HL-60/S4 treated with retinoic acid at 250 ng/mL for 4 days and 3 days (cell line): ENCODE data around the gene TBCD.

ENCODE experiments used
- in situ Hi-C: fragments of 300-500 bp; cut with MboI; formaldehyde crosslinking; loops from 2 replicates; pipeline ENCODE4 v1.7.0; 2022; ENCODE audit warnings: low sequenced_read_pairs

TBCD gene

GRCh38 chr17:82882715-82883418, 131.0 kb downstream of the TBCD start:
- in situ Hi-C loops = no loop called here

- in situ Hi-C loops = no loop called here
Measured at GRCh38 chr17:82883419-82884031, 131.7 kb downstream of the TBCD start.

DNA sequence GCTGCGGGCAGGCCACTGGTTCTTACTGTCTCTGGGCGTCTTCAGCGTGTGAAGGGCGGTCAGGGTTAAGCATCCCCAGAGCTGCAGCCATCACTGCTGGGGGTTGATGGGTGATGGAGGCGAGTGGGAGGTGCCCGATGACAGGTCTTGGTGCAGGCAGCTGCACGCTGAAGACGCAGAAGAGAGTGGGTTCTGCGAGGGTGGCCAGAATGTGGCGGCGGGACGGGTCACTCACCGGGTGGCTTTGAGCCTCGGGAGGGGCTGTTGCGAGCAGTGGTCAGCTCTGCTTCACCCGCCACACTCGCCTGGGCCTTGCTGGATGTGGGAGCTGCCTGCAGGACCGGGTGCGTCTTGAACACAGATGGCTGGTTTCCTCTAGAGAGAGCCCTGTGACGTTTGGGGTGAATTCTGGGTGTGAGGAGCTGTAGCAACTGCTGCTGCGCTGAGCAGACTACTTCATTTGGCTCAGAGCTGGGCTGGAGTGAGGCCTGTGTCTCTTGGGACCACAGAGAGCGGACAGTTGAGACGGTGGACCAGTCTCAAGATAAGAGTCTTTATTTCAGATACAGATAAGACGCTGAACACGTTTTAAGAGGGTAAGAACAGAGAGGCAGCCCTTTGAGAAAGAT, 132.6 kb downstream of the TBCD start:
- in situ Hi-C loops = no loop called here

- in situ Hi-C loops = no loop called here
Measured at GRCh38 chr17:82884970-82885353, 133.1 kb downstream of the TBCD start.

- in situ Hi-C loops = no loop called here
Measured at GRCh38 chr17:82887255-82888164, 135.6 kb downstream of the TBCD start.

GRCh38 chr17:82888583-82889495, 137.0 kb downstream of the TBCD start:
- in situ Hi-C loops = no loop called here

DNA sequence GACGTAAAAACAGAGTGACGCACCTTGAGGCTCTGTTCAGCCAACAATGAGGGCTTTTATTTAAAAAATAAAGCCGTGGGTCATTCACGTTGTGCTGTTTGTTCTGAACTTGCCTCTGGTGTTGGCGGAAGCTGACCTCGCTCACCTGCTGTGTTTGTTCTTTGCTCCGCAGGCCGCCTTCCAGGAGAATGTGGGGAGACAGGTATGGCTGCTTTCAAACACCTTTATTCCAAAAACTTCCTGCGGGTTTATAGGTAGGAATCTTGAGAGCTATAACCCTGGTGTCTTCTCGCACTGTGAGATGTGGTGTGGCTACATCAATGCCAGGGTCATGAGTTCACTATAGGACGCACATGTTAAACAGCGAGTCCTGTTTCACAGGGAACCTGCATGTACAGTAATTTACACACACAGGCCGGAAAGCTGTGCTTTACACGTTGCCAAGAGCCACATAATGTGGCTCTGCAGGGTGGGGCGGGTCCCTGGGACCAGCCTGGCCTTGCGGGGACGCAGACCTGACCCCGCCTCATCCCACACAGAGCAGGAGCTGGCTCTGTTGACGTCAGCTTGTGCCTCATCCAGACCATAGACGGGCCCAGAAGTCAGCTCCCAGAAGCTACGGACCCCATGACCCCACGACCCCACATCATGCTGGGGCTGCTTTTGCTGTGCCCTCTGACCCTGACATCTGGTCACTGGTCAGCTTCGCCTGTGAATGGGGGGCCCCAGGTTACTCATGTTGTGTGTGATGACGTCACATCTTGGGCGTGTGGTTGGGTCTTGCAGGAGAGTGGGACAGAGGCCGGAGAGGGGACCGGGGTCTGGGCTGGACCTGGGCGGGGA, 137.9 kb downstream of the TBCD start:
- in situ Hi-C loops = no loop called here

DNA sequence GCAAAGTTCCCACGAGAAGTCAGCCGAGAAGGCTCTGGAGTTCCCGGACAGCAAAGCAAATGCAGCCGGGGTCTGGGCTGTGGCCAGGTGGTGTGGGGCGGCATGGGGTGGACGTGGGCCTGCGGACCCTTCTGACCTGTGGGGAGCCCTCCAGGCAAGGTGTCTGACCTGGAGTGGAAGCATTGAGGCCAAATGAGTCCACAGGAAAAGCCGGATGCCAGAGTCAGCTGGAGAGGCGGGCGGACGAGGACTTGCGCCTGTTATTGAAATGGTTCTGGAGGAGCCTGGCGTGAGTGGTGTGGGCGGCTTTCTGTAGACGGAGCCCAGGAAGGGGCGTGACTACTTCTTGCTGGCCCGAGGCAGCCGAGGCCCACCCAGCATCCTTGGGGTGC, 138.5 kb downstream of the TBCD start:
- in situ Hi-C loops = no loop called here

GRCh38 chr17:82890926-82891678, 139.2 kb downstream of the TBCD start:
- in situ Hi-C loops = no loop called here

DNA sequence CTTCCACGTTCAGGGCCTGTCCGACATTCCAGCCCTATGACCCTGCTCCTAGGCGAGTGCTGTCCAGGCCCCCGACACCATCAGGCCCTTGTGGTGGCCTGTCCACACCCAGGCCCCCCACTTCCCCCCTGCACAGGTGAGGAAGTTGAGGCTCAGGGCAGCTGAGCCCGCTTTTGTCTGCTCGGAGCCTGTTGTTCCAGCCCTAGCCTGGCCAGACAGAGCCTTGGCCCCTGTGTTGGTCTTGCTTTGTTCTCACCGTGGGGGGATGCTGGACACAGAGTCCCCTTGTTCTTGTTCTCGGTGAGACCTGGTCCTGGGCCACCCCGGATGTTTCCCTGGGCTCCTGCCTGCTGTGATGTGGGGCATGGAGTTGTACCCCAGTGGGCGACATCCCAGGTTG, 140.0 kb downstream of the TBCD start:
- in situ Hi-C loops = no loop called here

DNA sequence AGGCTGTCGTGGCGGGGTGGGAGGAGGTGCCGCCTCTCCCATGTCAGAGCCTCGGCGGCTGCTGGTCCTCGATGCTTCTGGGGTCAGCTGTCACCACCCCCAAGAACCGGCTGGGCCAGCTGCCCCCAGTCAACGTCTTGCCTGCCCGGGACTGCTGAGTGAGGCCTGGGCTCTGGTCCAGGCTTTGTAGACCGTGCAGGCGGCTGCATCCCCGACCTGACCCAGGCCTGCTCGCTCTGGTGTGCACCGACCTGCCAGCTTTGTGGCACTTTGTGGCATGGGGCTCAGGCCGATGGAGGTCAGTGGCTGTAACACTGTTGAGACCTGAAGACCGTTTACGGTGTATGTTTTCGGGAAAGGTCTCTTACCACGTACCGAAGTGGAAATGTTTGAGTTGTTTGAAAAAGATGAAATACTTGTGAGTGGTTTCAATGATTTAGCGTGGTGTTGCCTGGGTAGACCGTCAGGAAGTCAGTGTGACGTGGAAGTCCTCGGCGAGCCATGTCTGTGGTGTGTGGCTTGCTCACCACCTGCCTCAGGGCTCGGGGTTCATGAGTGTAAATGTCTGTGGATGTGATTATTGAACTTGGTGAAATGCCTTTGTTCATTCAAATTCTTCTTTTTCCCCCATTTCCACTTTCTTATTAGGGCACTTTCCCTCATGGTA, 141.2 kb downstream of the TBCD start:
- in situ Hi-C loops = no loop called here

DNA sequence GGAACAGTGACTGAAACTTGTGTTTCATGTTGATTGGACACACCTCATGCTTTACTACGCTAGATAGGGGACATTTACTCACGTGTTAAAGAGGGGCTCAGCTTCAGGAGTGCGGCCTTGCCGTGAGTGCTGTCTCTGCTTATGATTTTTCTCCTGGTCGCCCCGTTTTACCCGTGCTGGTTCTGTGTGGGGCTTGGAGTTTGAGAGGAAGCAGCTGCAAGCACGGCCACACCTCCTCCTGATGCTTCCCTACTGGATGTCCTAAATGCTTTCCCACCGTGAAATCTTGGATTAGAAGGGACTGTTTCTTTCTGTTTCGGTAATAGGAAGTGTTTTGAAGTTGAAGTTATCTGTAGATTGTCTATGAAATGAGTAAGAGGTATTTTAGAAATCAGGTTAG, 141.9 kb downstream of the TBCD start:
- in situ Hi-C loops = no loop called here

GRCh38 chr17:82894389-82894788, 142.5 kb downstream of the TBCD start:
- in situ Hi-C loops = no loop called here

DNA sequence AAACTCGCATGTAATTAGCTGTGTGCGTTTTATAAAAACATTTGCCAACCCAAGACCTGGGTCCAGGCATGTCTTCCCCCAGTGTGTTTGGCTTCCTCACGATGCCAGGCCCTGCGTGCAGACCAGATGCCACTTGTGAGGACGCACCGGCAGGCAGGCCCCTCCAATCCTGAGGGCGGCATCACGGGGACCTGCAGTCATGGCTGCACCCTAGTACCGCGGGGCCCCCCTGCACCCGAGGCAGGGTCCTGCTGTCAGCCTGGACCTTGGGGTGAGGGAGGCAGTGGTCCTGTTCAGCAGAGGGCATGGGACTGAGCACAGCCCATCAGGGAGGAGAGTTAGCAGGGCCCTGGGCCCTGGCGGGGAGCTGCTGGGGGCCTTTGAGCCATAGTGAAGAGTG, 143.2 kb downstream of the TBCD start:
- in situ Hi-C loops = no loop called here

- in situ Hi-C loops = no loop called here
Measured at GRCh38 chr17:82896071-82897000, 144.5 kb downstream of the TBCD start.

DNA sequence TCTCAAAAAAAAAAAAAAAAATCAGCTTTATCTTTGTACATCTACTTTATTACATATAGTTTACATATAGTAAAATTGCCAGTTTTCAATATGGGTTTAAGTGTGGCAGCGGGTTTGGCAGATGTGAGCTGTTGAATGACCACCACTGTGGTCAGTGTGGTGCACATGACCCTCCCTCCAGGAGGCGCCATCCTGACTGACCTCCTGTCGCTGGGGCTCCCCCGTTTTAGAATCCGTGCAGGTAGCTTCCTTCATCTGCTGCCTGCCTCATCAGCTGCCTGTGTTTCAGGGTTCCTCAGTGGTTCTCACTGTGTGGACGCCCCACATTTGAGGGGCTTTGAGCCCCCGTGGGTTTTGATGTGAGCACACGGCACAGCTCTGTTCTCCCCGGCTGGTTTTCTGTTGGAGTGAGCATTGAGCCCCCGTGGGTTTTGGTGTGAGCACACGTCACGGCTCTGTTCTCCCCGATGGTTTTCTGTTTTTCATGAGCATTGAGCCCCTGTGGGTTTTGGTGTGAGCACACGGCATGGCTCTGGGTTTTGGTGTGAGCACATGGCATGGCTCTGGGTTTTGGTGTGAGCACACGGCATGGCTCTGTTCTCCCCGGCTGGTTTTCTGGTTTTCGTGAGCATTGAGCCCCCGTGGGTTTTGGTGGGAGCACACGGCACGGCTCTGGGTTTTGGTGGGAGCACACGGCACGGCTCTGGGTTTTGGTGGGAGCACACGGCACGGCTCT, 145.8 kb downstream of the TBCD start:
- in situ Hi-C loops = no loop called here
